H1 (cell line): ENCODE data around the gene PTRH1. TPM values are rescaled to one million over a fixed set of nuclear protein-coding genes. Genes with fewer than 3 reads are reported as not detected.

Source experiments
- CHD1 ChIP-seq: IDR thresholded peaks from 2 replicates; pipeline ENCODE4 v1.6.1; 2012; ENCODE audit warnings: low read depth, low read length, improper control_type of control experiment
- EP300 ChIP-seq, 2 experiments: IDR thresholded peaks; 1 replicate in 1 of 2; 2 replicates in 1 of 2; pipeline ENCODE4 v1.6.1; 2011 to 2012; ENCODE audit warnings: low read depth in 2 of 2, low read length in 2 of 2, mild to moderate bottlenecking in 2 of 2, borderline replicate concordance in 1 of 2, inconsistent platforms in 1 of 2, moderate library complexity in 1 of 2
- GTF2F1 ChIP-seq: IDR thresholded peaks from 2 replicates; pipeline ENCODE4 v1.6.1; 2012; ENCODE audit warnings: low read depth, low read length, improper control_type of control experiment, borderline replicate concordance
- HDAC2 ChIP-seq, 2 experiments: fragments of 300-600 bp in 1 of 2; sonication (generic) in 1 of 2; IDR thresholded peaks; 2 replicates each; pipeline ENCODE4 v1.6.1; 2011 to 2012; ENCODE audit warnings: low read depth in 2 of 2, low read length in 2 of 2, mild to moderate bottlenecking in 2 of 2, moderate library complexity in 2 of 2, borderline replicate concordance in 1 of 2, inconsistent platforms in 1 of 2
- KDM1A ChIP-seq: fragments of 200-600, 300-600 bp; sonication (generic); IDR thresholded peaks from 2 replicates; pipeline ENCODE4 v1.7.1; 2016; ENCODE audit warnings: mild to moderate bottlenecking, low read length, borderline replicate concordance
- KDM5A ChIP-seq: fragments of 200-600 bp; IDR thresholded peaks from 2 replicates; pipeline ENCODE4 v1.7.1; 2012; ENCODE audit warnings: mild to moderate bottlenecking, low read length, inconsistent platforms, mixed read lengths
- TCF12 ChIP-seq: IDR thresholded peaks from 2 replicates; pipeline ENCODE4 v1.6.1; 2011; ENCODE audit warnings: low read depth, mild to moderate bottlenecking, low read length
- USF2 ChIP-seq: IDR thresholded peaks from 2 replicates; pipeline ENCODE4 v1.6.1; 2011; ENCODE audit warnings: low read length, improper control_type of control experiment
- YY1 ChIP-seq: IDR thresholded peaks from 2 replicates; pipeline ENCODE4 v1.6.1; 2011; ENCODE audit warnings: low read depth, mild to moderate bottlenecking, low read length
- polyA plus RNA-seq, 7 experiments: library from polyadenylated mRNA; depleted of rRNA in 3 of 7; stranded (reverse) in 5 of 7; unstranded in 2 of 7; fragments of >200 nt in 5 of 7; fragments of 200-250 nt in 2 of 7; gene quantifications; 1 replicate in 5 of 7; 2 replicates in 1 of 7; 4 replicates in 1 of 7; pipeline versions ENCODE4 v1.2.1 to v1.2.3, GENCODE V29; 2011 to 2013; ENCODE audit warnings: missing spikeins in 2 of 7, mixed read lengths in 2 of 7
- total RNA-seq: library from RNA; stranded (reverse); fragmentation: NEBNext Ultra II Directional; extraction: Animal tissue kit (Norgen Biotek cat#: 25700); gene quantifications from 2 replicates; pipeline ENCODE4 v1.2.1, GENCODE V29; 2021
- TF ChIP-seq, protein P1 (sequence below): fragments of 300-600 bp; sonication (generic); IDR thresholded peaks from 2 replicates; pipeline ENCODE4 v1.7.1; 2012; ENCODE audit warnings: low read length, moderate library complexity, mild to moderate bottlenecking, inconsistent platforms; ENCODE audit not compliant: insufficient replicate concordance

Gene PTRH1
- total and polyA plus RNA-seq, 2 of the 8 experiments (the other 6 are each of a cell fraction or from before 2014, with no cell fraction given) = 11.1 to 19.8 TPM

- TF ChIP-seq, protein P1, sequence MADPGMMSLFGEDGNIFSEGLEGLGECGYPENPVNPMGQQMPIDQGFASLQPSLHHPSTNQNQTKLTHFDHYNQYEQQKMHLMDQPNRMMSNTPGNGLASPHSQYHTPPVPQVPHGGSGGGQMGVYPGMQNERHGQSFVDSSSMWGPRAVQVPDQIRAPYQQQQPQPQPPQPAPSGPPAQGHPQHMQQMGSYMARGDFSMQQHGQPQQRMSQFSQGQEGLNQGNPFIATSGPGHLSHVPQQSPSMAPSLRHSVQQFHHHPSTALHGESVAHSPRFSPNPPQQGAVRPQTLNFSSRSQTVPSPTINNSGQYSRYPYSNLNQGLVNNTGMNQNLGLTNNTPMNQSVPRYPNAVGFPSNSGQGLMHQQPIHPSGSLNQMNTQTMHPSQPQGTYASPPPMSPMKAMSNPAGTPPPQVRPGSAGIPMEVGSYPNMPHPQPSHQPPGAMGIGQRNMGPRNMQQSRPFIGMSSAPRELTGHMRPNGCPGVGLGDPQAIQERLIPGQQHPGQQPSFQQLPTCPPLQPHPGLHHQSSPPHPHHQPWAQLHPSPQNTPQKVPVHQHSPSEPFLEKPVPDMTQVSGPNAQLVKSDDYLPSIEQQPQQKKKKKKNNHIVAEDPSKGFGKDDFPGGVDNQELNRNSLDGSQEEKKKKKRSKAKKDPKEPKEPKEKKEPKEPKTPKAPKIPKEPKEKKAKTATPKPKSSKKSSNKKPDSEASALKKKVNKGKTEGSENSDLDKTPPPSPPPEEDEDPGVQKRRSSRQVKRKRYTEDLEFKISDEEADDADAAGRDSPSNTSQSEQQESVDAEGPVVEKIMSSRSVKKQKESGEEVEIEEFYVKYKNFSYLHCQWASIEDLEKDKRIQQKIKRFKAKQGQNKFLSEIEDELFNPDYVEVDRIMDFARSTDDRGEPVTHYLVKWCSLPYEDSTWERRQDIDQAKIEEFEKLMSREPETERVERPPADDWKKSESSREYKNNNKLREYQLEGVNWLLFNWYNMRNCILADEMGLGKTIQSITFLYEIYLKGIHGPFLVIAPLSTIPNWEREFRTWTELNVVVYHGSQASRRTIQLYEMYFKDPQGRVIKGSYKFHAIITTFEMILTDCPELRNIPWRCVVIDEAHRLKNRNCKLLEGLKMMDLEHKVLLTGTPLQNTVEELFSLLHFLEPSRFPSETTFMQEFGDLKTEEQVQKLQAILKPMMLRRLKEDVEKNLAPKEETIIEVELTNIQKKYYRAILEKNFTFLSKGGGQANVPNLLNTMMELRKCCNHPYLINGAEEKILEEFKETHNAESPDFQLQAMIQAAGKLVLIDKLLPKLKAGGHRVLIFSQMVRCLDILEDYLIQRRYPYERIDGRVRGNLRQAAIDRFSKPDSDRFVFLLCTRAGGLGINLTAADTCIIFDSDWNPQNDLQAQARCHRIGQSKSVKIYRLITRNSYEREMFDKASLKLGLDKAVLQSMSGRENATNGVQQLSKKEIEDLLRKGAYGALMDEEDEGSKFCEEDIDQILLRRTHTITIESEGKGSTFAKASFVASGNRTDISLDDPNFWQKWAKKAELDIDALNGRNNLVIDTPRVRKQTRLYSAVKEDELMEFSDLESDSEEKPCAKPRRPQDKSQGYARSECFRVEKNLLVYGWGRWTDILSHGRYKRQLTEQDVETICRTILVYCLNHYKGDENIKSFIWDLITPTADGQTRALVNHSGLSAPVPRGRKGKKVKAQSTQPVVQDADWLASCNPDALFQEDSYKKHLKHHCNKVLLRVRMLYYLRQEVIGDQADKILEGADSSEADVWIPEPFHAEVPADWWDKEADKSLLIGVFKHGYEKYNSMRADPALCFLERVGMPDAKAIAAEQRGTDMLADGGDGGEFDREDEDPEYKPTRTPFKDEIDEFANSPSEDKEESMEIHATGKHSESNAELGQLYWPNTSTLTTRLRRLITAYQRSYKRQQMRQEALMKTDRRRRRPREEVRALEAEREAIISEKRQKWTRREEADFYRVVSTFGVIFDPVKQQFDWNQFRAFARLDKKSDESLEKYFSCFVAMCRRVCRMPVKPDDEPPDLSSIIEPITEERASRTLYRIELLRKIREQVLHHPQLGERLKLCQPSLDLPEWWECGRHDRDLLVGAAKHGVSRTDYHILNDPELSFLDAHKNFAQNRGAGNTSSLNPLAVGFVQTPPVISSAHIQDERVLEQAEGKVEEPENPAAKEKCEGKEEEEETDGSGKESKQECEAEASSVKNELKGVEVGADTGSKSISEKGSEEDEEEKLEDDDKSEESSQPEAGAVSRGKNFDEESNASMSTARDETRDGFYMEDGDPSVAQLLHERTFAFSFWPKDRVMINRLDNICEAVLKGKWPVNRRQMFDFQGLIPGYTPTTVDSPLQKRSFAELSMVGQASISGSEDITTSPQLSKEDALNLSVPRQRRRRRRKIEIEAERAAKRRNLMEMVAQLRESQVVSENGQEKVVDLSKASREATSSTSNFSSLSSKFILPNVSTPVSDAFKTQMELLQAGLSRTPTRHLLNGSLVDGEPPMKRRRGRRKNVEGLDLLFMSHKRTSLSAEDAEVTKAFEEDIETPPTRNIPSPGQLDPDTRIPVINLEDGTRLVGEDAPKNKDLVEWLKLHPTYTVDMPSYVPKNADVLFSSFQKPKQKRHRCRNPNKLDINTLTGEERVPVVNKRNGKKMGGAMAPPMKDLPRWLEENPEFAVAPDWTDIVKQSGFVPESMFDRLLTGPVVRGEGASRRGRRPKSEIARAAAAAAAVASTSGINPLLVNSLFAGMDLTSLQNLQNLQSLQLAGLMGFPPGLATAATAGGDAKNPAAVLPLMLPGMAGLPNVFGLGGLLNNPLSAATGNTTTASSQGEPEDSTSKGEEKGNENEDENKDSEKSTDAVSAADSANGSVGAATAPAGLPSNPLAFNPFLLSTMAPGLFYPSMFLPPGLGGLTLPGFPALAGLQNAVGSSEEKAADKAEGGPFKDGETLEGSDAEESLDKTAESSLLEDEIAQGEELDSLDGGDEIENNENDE = no peak
- peak in 1 of 2 experiments; percentile 97; a peak in 2 of 4 replicates for TF ChIP-seq HDAC2 (IDR thresholded peaks at IDR 0.05; ENCODE audit: borderline replicate concordance in 1 of 2, low read depth in 2 of 2, low read length in 2 of 2)
- TF ChIP-seq USF2 = no peak
- TF ChIP-seq KDM1A = peak; percentile 99
- no peak for TF ChIP-seq TCF12
- no peak for TF ChIP-seq GTF2F1
- no peak for TF ChIP-seq KDM5A
- no peak for TF ChIP-seq EP300 (IDR thresholded peaks at IDR 0.05; ENCODE audit: borderline replicate concordance in 1 of 2, low read depth in 2 of 2, low read length in 2 of 2)
- TF ChIP-seq CHD1 = no peak
- no peak for TF ChIP-seq YY1
These were observed 3.1 kb downstream of the PTRH1 start (continued) for GRCh38 chr9:127712371-127712770.
